GM19324 (cell line): ENCODE data around the gene FLT1.

Source experiments
- ATAC-seq: cut with Tn5 transposase; IDR thresholded peaks from one replicate; pipeline ENCODE4 v1.9.1; 2021; ENCODE audit warnings: mild to moderate bottlenecking, moderate library complexity; ENCODE audit not compliant: unreplicated experiment, low FRiP score

The FLT1 gene

GRCh38 chr13:28464861-28465460 lies 30.0 kb downstream of the FLT1 start:
- no peak for ATAC-seq

GRCh38 chr13:28463481-28463880 lies 31.4 kb downstream of the FLT1 start:
- no peak for ATAC-seq

GRCh38 chr13:28459911-28460310 lies 35.0 kb downstream of the FLT1 start:
- ATAC-seq: no peak

GRCh38 chr13:28458608-28459007 lies 36.3 kb downstream of the FLT1 start:
- no peak for ATAC-seq

GRCh38 chr13:28458051-28458450 lies 36.9 kb downstream of the FLT1 start:
- no peak for ATAC-seq

- ATAC-seq: no peak
Measured at GRCh38 chr13:28457521-28457920, 37.4 kb downstream of the FLT1 start.

- ATAC-seq: no peak
Measured at GRCh38 chr13:28455580-28456194, 39.2 kb downstream of the FLT1 start.

- no peak for ATAC-seq
Measured at GRCh38 chr13:28452755-28453154, 42.2 kb downstream of the FLT1 start.

- ATAC-seq: no peak
Measured at GRCh38 chr13:28451482-28452217, 43.3 kb downstream of the FLT1 start.

GRCh38 chr13:28449826-28450773 lies 44.8 kb downstream of the FLT1 start:
- no peak for ATAC-seq

- no peak for ATAC-seq
Measured at GRCh38 chr13:28448651-28449358, 46.1 kb downstream of the FLT1 start.

GRCh38 chr13:28447989-28448388 lies 46.9 kb downstream of the FLT1 start:
- no peak for ATAC-seq

GRCh38 chr13:28447206-28447605 lies 47.7 kb downstream of the FLT1 start:
- no peak for ATAC-seq

GRCh38 chr13:28442839-28443238 lies 52.1 kb downstream of the FLT1 start:
- ATAC-seq: no peak

GRCh38 chr13:28441529-28441928 lies 53.4 kb downstream of the FLT1 start:
- no peak for ATAC-seq

GRCh38 chr13:28440774-28441504 lies 54.0 kb downstream of the FLT1 start:
- no peak for ATAC-seq

- ATAC-seq: no peak
Measured at GRCh38 chr13:28438598-28439334, 56.2 kb downstream of the FLT1 start.

GRCh38 chr13:28438067-28438466 lies 56.9 kb downstream of the FLT1 start:
- no peak for ATAC-seq

GRCh38 chr13:28435917-28436316 lies 59.0 kb downstream of the FLT1 start:
- no peak for ATAC-seq
